Activated CD8-positive, alpha-beta memory T cell treated with anti-CD3 and anti-CD28 coated beads, Interleukin-2, amount 50 U/mL, for 1 hour (primary cell): Measurements from ENCODE around the gene FAM227B.
"Not testable (repeated sequence)": the region's sequence is repeated elsewhere in the genome, so short reads cannot be mapped to it uniquely, and the experiment has no call there.

Source experiments
- DNase-seq: peaks from one replicate; pipeline ENCODE4 v3.0.0-alpha.2; 2020; ENCODE audit errors: extremely low read depth

Gene FAM227B

DNA sequence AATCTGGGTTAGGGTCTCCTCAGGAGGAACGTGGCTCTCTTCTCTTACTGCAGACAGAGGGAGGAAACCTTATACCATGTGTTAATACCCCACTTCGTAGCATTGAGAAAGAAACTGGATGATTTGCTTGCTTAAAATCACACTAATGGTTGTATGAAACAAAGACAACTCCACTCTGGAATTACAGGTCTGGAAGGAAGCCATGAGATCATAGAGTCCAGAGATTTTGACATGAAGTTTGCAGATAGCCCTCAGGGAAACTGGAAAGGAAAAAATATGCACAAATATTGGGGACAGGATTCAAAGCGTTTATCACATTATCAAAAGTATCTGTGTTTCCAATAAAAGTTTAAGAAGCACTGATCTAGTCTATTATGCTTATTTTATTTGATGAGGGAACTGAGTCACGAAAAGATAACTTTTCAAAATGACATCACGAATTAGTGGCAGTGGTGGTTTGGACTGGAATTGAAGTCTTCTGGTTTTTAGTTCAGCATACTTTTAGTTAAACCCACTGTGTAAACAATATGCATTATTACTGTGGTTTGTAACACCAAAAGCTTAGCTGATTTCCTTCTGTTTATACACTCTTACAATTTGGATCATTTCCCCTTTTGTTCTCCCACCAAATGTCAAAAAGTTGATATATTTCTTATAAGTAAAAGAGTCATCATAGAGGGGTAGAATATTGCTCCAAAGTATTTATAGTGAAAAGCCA is 180.8 kb downstream of the FAM227B start:
- DNase-seq = no peak

DNA sequence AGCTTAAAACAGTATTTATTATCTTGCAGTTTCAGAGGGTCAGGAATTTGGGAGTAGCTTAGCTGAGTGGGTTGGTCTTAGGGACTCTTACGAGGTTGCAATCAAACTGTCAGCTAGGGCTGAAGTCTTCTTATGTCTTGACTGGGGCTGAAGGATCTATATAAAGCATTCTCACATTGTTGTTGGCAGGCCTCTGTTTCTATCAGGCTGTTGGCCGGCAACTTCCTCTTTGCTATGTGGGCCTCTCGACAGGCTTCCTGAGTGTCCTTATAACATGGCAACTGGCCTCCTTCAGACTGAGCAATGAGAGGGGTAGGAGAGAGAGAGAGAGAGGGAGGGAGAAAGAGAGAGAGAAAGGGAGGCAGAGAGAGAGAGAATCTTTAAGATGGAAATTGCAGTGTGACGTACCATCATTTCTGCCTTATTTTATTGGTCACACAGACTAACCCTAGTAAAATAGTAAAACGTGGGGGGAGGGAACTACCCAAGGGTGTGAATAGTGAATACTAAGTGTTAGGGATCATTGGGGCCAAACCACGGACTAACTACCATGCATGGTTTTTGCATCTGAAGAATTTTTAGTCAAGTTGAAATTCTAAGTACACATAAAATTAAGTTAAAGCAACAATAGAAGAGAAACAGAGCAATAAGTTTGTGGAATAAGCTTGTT is 181.5 kb downstream of the FAM227B start:
- no peak for DNase-seq

DNA sequence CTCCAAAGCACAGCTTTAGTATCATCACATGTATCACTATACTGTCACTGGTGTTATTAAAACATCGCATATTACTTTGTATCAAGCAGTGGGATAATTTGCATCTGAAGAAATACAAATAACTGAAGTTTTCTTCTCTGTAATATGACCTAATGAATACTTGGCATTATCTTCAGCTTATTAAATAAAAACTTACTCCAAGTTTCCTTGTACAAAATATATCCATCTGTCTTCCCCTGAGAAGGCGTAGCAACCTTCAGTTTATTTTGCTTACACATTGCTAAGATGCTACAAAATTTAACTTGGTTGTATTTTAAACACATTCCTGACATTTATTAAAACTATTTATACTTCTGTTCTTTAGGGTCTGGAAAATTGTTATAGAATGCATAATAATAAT is 183.9 kb downstream of the FAM227B start:
- no peak for DNase-seq

DNA sequence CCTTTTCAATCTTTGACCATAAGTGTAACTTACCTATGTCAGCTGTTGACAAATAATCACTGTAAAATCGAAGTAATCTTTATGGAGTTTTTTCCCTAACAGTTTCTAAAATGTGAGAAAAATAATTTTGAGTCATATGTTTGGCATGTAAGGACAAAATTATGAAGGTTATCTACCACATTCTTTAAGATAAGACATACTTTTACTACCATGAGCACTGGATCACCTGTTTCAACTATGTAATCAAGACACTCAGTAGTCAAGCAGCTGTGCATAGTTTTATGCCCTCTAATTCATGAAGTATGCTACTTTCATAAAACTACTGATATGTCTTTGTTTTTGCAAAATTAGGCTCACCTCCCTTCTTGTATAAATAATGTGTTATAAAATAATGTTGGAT is 185.4 kb downstream of the FAM227B start:
- DNase-seq = no peak

DNA sequence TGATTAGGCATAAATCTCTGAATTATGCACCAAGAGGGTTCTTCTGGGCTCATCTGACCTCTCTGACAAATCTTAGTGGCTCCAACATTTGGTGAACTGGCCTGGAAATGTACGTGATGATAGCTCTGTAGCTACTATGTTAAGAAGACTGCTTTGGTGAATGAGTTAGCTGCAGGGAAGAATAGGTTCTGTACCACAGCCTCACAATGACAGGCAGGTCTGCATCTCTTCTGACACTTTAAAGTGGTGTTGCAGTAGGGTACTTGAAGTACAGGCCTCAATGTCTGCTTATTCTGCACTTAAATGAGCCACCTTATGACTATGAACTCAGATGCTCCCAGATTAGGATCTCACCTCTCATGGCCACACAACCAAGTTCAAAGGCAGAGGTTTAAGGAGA is 190.6 kb downstream of the FAM227B start:
- DNase-seq = no peak

DNA sequence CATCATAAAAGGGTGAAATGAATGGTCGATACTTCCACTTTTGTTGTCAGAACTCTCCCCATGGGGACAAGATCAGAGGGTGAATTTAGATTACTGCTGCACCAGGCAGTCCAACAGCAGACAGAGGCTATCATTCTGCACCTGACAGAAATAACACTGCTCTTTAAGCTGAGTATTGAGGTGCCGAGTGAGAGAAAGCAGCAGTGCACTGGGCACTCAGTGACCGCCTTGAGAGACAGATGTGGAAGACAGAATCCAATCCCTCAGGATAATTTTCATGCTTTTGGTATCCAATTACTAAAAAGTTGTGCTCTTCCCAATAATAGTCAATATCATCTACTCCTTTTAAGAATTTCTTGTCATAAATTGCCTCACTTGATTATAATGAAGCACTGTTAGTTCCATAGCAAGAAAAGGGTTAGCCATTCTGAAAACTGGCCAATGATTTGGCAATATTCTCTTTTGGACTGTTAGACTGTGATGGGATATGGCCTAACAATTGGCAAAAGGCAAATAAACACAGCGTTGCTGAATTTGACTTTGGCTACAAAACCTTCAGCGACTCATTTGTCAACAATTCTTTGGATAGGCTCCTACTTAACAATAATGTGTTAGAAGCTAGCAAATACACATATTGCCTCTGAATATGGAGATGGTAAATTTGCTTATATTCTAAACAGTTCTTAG is 192.1 kb downstream of the FAM227B start:
- DNase-seq = no peak

DNA sequence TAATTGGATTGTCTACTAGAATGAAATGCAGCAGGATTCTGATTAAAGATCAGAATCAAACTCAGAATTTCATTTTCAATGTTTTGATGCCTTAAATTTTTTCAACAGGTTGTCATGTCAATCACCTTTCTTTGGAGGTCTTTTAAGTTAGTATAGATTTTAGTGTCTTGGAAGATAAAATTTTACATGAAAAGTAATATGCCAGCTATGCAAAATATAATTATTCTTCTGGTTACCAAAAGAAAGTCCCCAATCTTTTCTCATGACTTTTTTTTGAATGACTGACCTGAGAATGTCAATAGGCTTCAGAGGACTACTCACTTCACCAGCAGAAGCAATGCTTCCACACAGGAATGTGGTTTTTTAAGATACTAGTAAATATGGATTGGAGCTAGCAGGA is 193.2 kb downstream of the FAM227B start:
- no peak for DNase-seq

DNA sequence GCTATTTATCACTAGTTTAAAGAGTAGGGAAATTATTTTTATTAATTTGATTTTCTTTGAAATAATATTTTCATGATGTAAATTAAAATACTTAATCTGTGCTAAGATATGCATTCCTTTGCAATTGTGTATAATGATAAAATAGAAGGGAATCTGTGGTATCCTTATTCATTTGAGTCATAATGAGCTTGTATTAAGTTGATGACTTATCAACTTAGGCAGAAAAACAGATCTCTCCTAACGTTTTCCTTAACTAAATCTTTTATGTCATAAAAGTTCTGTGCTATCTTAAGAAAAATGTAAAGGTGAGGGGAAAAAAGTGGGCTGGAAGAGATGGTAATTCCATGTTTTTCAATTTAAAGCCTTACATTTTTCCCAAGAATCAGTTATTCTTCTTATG is 195.7 kb downstream of the FAM227B start:
- no peak for DNase-seq

DNA sequence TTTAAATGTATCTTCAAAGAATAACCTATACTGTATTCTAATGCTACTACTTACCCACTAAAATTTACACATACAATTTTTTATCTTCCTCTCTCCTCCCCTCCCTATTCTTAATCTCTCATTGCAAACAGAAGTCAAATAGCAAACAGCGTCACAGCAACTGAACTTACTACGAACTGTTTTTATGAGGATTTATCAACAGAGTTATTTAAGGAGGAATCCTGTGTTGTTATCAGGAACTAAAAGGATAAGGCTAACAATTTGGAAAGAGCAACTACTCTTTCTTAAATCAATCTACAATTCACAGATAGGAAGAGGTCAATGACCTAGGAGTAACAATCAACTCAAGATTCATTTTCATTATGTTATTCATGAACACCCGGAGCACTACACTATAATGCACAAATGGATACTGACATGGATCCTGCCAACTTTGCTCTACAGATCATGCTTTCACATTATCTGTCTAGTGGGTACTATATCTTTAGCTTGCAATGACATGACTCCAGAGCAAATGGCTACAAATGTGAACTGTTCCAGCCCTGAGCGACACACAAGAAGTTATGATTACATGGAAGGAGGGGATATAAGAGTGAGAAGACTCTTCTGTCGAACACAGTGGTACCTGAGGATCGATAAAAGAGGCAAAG is 196.6 kb downstream of the FAM227B start:
- DNase-seq = no peak

DNA sequence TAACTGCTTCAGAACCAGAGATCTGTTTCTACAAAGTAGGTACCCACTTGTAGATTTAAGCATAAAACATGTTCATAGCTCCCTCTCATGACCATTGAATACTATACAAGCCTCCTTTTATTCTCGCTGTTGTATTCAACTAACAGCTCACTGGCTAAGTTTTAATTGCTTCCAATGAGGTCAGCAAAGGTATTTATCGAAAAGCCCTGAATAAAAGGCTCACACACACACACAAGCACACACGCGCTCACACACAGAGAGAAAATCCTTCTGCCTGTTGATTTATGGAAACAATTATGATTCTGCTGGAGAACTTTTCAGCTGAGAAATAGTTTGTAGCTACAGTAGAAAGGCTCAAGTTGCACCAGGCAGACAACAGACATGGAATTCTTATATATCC is 197.6 kb downstream of the FAM227B start, which contains the start of gene FGF7:
Gene FGF7 (plus strand): TSS at position 222 of the 400 bp plus-strand sequence. CDS start 1,056 bp downstream, outside the sequence.
- no peak for DNase-seq

DNA sequence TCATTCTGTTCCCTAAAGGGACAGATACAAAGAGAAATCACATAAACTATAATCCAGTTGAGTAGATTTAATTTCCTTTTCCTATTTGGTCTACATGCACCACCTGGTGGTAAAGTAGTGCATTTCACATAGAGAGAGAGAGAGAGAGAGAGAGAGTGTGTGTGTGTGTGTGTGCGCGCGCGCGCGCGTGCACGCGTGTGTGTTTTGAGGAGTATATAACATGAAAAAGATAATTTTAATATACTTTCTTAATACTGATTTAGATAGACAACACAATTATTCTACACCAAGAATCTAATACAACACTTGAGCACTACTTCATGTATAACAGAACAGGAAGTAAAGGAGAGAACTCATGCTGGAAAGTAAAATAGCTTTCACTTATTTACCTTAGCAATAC is 198.6 kb downstream of the FAM227B start:
- no peak for DNase-seq

DNA sequence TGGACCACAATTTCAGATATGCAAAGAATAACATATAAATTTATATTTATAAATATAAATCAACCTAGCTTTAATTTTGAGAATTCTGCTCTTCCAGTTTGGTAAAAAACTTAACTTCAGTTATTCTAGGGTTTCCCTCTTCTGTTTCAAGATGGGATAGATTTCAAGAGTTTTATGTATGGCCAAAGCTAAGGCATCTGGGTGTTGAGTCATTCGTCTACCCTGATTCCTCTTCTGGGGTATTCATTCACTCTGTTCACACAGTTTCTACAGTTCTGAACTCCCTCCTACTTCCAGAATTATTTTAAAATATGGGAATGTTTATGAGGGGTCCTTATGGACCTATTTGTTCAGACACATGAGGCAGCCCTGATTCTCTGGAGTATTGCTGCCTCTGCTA is 201.8 kb downstream of the FAM227B start:
- DNase-seq = no peak

DNA sequence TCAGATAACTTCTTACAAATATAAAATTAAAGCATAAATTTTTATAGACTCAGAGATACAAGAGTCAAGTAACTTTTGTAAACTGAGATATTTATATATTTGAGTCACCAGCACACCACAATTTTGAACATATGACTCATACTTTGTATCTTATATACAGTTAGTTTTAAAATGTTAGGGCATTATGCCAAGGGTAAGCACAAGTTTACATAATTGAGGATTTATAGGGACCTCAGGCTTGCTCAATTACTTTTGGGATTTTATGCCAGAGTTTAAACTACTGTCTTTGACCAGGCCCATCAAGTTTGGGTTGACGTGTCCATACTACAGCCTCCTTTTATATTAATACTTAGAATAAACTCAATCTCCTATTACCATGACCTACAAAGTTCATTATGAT is 205.0 kb downstream of the FAM227B start:
- no peak for DNase-seq

DNA sequence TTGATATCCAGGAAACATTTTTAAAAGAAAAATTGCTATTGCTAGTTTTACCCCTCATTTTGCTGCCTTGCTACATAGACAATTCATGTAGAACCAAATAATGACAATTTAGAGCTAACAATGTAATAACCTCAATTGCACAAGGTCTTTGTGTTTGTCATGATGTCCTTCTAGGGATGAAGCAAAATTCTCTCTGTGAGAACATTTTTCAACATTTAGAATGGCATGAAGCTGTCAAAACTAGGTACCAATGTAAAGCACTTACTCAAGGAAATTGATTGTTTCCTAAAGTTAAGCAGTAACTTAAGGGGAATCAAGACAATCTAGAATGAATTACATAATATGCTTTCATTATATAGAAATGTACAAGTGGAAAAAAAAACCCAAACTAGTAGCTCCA is 205.5 kb downstream of the FAM227B start:
- no peak for DNase-seq

DNA sequence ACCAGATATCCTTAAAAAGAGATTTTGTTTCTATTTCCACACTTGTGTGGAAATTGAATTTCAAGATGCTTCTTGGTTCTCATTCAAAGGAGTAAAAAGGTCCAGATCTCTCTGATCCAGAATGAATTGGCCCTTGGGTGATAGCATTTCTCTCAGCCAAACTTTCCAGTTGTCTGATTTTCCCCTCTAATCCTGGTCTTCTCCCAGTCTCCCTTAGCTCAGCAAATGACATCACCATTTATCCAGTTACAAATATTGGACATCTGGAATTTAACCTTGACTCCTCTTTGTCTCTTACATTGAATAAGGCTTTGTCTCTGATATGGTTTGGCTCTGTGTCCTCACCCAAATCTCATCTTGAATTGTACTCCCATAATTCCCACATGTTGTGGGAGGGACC is 207.8 kb downstream of the FAM227B start:
- no peak for DNase-seq

DNA sequence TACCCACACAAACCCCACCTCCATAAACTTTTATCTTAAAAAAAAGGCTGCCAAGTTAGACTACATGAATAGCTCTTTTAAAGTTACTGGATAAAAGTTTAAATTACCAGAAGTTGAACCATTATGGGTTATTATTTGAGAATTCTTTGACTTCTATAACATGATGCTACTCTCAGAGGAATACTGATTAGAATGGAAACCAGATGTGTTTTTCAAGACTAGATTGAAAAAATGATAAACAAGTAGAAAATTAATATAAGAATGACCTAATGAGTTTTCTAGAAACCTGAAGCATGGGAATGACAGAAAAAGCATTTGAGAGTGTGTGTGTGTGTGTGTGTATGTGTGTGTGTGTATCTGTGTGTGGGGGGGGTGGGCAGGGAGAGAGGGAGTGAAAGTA is 210.0 kb downstream of the FAM227B start:
- no peak for DNase-seq

DNA sequence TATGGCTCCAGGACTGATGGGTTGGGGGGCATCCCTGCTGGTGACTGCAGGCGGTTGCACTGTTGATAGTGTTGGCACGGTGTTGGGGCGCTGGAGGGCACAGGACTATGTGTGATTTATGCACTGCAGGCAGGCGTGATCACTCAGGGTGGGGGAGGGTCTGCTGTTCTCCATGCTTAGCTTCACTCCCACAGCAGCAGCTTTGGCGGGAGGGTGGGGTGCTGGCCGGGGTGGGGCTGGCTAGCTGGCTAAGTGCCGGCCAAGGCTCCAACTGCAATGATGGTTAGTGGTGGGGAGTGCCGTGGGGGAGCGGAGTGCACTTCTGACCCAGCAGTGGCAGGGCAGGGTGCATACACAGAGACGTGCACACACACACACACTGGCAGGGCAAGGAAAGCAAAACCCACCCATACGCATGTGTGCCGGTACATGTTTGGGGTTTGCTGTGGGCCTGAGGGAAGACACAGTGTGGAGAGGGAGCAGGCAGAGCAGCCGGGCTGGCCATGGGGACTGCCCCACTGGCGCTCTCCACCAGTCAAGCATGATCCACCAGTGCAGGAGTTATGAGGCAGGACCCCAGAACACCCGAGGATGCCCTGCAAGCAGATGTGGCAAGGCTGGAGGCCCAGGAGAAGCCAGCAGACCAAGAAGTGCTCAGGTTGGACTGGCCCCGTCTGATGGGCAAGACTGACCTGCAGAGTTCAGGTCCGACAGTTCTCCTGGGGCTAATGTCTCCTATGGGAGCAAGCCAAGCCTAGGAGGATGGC is 214.1 kb downstream of the FAM227B start:
- DNase-seq = no peak

DNA sequence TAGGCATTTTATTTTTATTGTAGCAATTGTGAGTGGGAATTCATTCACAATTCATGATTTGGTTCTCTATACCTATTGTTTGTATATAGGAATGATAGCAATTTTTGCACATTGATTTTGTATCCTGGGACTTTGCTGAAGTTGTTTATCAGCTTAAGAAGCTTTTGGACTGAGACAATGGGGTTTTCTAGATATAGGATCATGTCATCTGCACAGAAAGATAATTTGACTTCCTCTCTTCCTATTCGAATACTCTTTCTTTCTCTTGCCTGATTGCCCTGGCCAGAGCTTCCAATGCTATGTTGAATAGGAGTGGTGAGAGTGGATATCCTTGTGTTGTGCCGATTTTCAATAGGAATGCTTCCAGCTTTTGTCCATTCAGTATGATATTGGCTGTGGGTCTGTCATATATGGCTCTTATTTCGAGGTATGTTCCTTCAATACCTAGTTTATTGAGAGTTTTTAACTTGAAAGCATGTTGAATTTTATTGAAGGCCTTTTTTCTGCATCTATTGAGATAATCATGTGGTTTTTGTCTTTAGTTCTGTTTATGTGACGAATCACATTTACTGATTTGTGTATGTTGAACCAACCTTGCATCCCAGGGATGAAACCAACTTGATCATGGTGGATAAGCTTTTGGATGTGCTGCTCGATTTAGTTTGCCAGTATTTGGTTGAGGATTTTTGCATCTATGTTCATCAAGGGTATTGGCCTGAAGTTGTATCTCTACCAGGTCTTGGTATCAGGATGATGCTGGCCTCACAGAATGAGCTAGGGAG is 217.9 kb downstream of the FAM227B start:
- not testable (repeated sequence) for DNase-seq

DNA sequence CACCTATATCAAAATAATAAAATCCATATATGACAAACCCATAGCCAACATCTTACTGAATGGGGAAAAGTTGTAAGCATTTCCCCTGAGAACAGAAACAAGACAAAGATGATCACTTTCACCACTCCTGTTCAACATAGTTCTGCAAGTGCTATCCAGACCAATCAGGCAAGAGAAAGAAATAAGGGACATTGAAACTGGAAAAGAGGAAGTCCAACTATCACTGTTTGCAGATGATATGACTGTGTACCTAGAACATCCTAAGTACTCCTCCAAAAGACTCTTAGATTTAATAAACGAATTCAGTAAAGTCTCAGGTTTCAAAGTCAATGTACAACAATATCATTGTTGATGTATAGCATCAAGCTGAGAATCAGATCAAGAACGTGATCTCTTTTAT is 233.1 kb downstream of the FAM227B start:
- DNase-seq = no peak

DNA sequence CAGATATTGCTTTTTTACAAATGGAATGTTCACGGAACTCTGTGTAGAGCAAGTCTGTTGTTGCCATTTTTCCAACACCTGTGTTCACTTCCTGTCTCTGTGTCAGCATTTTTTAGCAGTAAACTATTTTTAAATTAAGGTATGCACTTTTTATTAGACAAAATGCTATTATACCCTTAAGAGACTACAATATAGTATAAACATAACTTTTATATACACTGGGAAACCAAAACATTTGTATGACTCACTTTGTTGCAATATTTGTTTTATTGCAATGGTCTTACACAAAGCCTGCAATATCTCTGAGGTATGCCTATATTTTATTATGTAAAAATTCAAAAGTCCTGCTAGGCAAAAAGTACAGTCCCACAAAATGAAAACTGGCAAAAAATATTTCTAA is 237.4 kb downstream of the FAM227B start:
- DNase-seq = no peak

DNA sequence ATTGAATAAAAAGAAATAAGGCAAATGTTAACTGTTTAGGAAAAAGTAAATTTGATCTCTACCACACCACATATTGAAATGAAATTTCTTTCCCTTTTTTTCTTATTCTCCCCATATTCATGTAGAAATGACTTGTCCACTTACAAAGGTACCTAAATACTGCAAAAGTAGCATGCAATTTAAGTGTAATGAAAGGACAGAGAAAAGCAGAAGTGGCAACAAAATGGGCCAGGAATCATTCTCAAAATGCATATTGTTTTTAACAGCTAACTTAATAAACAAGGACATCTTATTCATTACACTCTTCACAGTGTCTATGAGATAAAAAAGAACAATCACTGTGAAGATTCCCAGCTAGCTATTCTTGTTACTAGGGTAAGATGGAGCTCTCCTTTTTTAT is 238.2 kb downstream of the FAM227B start:
- DNase-seq = no peak
